Stimulated activated CD4-positive, alpha-beta T cell treated with anti-CD3 and anti-CD28 coated beads, TNF-alpha, amount 100 ng/mL, for 48 hours (primary cell): ENCODE measurements around the gene PLSCR5.

Experiments
- DNase-seq, 3 donors: peaks; one replicate each; pipeline ENCODE4 v3.0.0-alpha.2; 2020; ENCODE audit warnings: low read depth in 3 of 3

The PLSCR5 gene

GRCh38 chr3:146589899-146590508 lies 15.1 kb downstream of the PLSCR5 start:
- DNase-seq: peak in 1 of 3 donors; percentile 4

GRCh38 chr3:146585156-146585555 lies 20.0 kb downstream of the PLSCR5 start:
- DNase-seq: no peak

- DNase-seq: no peak
Observed at GRCh38 chr3:146581951-146582467, 23.1 kb downstream of the PLSCR5 start.

- DNase-seq: no peak
Observed at GRCh38 chr3:146581080-146581601, 24.0 kb downstream of the PLSCR5 start.

GRCh38 chr3:146577662-146578061 lies 27.5 kb downstream of the PLSCR5 start:
- no peak for DNase-seq

- DNase-seq: no peak
Observed at GRCh38 chr3:146575636-146576035, 29.5 kb downstream of the PLSCR5 start.

GRCh38 chr3:146574173-146574572 lies 31.0 kb downstream of the PLSCR5 start:
- DNase-seq: no peak

- DNase-seq: no peak
Observed at GRCh38 chr3:146569314-146569713, 35.8 kb downstream of the PLSCR5 start.

- no peak for DNase-seq
Observed at GRCh38 chr3:146566138-146566537, 39.0 kb downstream of the PLSCR5 start.

- DNase-seq: no peak
Observed at GRCh38 chr3:146561879-146562278, 43.3 kb downstream of the PLSCR5 start.

- DNase-seq: no peak
Observed at GRCh38 chr3:146561463-146561862, 43.7 kb downstream of the PLSCR5 start.

GRCh38 chr3:146560678-146561077 lies 44.5 kb downstream of the PLSCR5 start:
- no peak for DNase-seq

- DNase-seq: no peak
Observed at GRCh38 chr3:146559388-146559787, 45.8 kb downstream of the PLSCR5 start.

GRCh38 chr3:146558781-146559180 lies 46.4 kb downstream of the PLSCR5 start:
- DNase-seq: no peak

GRCh38 chr3:146557745-146558144 lies 47.4 kb downstream of the PLSCR5 start:
- no peak for DNase-seq

- DNase-seq: no peak
Observed at GRCh38 chr3:146555311-146555710, 49.8 kb downstream of the PLSCR5 start.

- no peak for DNase-seq
Observed at GRCh38 chr3:146554151-146554760, 50.9 kb downstream of the PLSCR5 start.

- DNase-seq: no peak
Observed at GRCh38 chr3:146550743-146551510, 54.2 kb downstream of the PLSCR5 start.

GRCh38 chr3:146550070-146550615 lies 55.0 kb downstream of the PLSCR5 start:
- no peak for DNase-seq

GRCh38 chr3:146547235-146547835 lies 57.8 kb downstream of the PLSCR5 start:
- DNase-seq: no peak

GRCh38 chr3:146546366-146546965 lies 58.7 kb downstream of the PLSCR5 start:
- DNase-seq: no peak
